Fibroblast of lung (primary cell): ENCODE results near the gene USP32.

Experiments used
- EZH2 ChIP-seq: IDR thresholded peaks from 2 replicates; pipeline ENCODE4 v1.5.1; 2012; ENCODE audit warnings: low read length, control low read depth, mild to moderate bottlenecking; ENCODE audit errors: missing control alignments
- TF ChIP-seq, protein P1 (sequence below), 2 donors: IDR thresholded peaks in 1 of 2; conservative IDR thresholded peaks in 1 of 2; 1 replicate in 1 of 2; 2 replicates in 1 of 2; pipeline ENCODE4 v1.5.1; 2011 to 2012; ENCODE audit warnings: low read length in 2 of 2, control low read depth in 1 of 2, inconsistent platforms in 1 of 2, low read depth in 1 of 2, mild to moderate bottlenecking in 1 of 2

- TF ChIP-seq, protein P1, sequence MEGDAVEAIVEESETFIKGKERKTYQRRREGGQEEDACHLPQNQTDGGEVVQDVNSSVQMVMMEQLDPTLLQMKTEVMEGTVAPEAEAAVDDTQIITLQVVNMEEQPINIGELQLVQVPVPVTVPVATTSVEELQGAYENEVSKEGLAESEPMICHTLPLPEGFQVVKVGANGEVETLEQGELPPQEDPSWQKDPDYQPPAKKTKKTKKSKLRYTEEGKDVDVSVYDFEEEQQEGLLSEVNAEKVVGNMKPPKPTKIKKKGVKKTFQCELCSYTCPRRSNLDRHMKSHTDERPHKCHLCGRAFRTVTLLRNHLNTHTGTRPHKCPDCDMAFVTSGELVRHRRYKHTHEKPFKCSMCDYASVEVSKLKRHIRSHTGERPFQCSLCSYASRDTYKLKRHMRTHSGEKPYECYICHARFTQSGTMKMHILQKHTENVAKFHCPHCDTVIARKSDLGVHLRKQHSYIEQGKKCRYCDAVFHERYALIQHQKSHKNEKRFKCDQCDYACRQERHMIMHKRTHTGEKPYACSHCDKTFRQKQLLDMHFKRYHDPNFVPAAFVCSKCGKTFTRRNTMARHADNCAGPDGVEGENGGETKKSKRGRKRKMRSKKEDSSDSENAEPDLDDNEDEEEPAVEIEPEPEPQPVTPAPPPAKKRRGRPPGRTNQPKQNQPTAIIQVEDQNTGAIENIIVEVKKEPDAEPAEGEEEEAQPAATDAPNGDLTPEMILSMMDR (conservative IDR thresholded peaks at IDR 0.05 in 1 of 2, IDR thresholded peaks at IDR 0.05 in 1 of 2; ENCODE audit: low read depth in 1 of 2, low read length in 2 of 2): no peak
- TF ChIP-seq EZH2: no peak
Observed at GRCh38 chr17:60330731-60331130, 61.2 kb downstream of the USP32 start.
